PC-9 (cell line): ENCODE measurements around the gene TMTC3. TPM values are rescaled to one million over a fixed set of nuclear protein-coding genes. Genes with fewer than 3 reads are reported as not detected.

ENCODE experiments used
- BruUV-seq: library from RNA; stranded (reverse); fragments of 400-500 nt; replicated peaks from 2 replicates; lab custom pipeline; 2021; lab: Mats Ljungman, UMichigan
- CTCF ChIA-PET: fragments of 300-600 bp; sonication (Branson Sonifier 250); formaldehyde crosslinking; loops from one replicate; lab custom pipeline; 2022; ENCODE audit warnings: antibody characterized with exemption; lab: Charles Lee
- POLR2A ChIA-PET: fragments of 300-600 bp; sonication (Branson Sonifier 250); formaldehyde crosslinking; loops from one replicate; lab custom pipeline; 2022; ENCODE audit warnings: antibody characterized with exemption; ENCODE audit not compliant: unreplicated experiment; lab: Charles Lee
- DNase-seq, 2 experiments: peaks; one replicate each; pipeline versions ENCODE4 v3.0.0 to v3.0.0-alpha.2; 2015 to 2022; ENCODE audit warnings: mixed read lengths in 1 of 2
- H2AFZ ChIP-seq: fragments of 200-600 bp; sonication (generic); 2 replicates; pipeline ENCODE4 v1.8.1; 2017; ENCODE audit warnings: antibody characterized with exemption
- H3F3A ChIP-seq: fragments of 200-600 bp; sonication (generic); 2 replicates; pipeline ENCODE4 v1.8.1; 2017; ENCODE audit warnings: antibody characterized with exemption, mild to moderate bottlenecking, low read depth; ENCODE audit not compliant: insufficient read depth
- H3K27ac ChIP-seq: fragments of 200-600 bp; sonication (generic); 2 replicates; pipeline ENCODE4 v1.6.1; 2016; ENCODE audit warnings: mixed run types
- H3K27me3 ChIP-seq: fragments of 200-600 bp; sonication (generic); 2 replicates; pipeline ENCODE4 v1.6.1; 2016; ENCODE audit warnings: low read depth, mixed run types; ENCODE audit not compliant: insufficient read depth
- H3K36me3 ChIP-seq: fragments of 200-600 bp; sonication (generic); 2 replicates; pipeline ENCODE4 v1.6.1; 2016; ENCODE audit warnings: low read depth, mixed run types
- H3K4me1 ChIP-seq: fragments of 200-600 bp; sonication (generic); replicated peaks from 2 replicates; pipeline ENCODE4 v1.6.1; 2016; ENCODE audit warnings: mixed run types; ENCODE audit not compliant: insufficient read depth
- H3K4me2 ChIP-seq: fragments of 200-600 bp; sonication (generic); 2 replicates; pipeline ENCODE4 v1.6.1; 2017; ENCODE audit warnings: mixed run types
- H3K4me3 ChIP-seq: fragments of 200-600 bp; sonication (generic); 2 replicates; pipeline ENCODE4 v1.6.1; 2016; ENCODE audit warnings: mixed run types
- H3K79me2 ChIP-seq: fragments of 200-600 bp; sonication (generic); 2 replicates; pipeline ENCODE4 v1.6.1; 2017; ENCODE audit warnings: low read depth, mixed run types
- H3K9me2 ChIP-seq: fragments of 200-600 bp; sonication (generic); 2 replicates; pipeline ENCODE4 v1.8.1; 2017; ENCODE audit warnings: mild to moderate bottlenecking; ENCODE audit not compliant: insufficient read depth
- H3K9me3 ChIP-seq: fragments of 200-600 bp; sonication (generic); 2 replicates; pipeline ENCODE4 v1.8.1; 2016; ENCODE audit warnings: low read depth; ENCODE audit not compliant: insufficient read depth
- H4K20me1 ChIP-seq: fragments of 200-600 bp; sonication (generic); 2 replicates; pipeline ENCODE4 v1.8.1; 2017; ENCODE audit not compliant: insufficient read depth
- EZH2 ChIP-seq: fragments of 200-600 bp; sonication (generic); IDR thresholded peaks from 2 replicates; pipeline ENCODE4 v1.8.0; 2017; ENCODE audit warnings: antibody characterized with exemption, low read depth
- intact Hi-C: fragments of 100-400 bp; cut with micrococcal nuclease; formaldehyde crosslinking; loops from one replicate; pipeline ENCODE4 v1.10.0; 2022; ENCODE audit not compliant: unreplicated experiment
- total RNA-seq: library from RNA; stranded (reverse); gene quantifications from 2 replicates; pipeline ENCODE4 v1.2.3, GENCODE V29; 2021
- TF ChIP-seq, protein P1 (sequence below): fragments of 200-600 bp; sonication (generic); conservative IDR thresholded peaks from 2 replicates; pipeline ENCODE4 v1.6.1; 2017; ENCODE audit warnings: mixed run types, antibody characterized with exemption, mild to moderate bottlenecking, moderate library complexity

The TMTC3 gene
- total RNA-seq, 1 experiment from 2014 or later = 26.4 TPM

DNA sequence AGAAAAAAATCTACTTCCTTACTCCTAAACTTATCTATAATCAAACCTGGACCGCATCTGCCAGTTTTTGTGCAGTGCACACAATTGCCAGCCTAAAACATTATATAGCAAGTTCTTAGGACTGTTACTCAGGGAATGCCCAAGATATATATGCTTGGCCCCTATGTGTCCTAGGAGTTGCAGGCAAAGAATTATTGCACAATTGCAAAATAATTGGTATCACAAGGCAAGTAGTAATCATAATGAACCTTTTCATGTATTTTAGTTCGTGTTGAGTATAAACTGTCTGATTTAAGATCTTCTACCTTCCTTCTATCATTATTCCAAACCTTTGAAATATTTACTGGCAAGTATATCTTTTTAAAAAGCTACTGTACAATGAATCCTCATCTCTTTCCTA lies 45.5 kb downstream of the TMTC3 start:
- no peaks in the 10 kb centered on the region for H3K79me2 ChIP-seq
- ChIA-PET CTCF (no interaction called here), POLR2A (no interaction called here)
- no peak for TF ChIP-seq EZH2
- TF ChIP-seq, protein P1, sequence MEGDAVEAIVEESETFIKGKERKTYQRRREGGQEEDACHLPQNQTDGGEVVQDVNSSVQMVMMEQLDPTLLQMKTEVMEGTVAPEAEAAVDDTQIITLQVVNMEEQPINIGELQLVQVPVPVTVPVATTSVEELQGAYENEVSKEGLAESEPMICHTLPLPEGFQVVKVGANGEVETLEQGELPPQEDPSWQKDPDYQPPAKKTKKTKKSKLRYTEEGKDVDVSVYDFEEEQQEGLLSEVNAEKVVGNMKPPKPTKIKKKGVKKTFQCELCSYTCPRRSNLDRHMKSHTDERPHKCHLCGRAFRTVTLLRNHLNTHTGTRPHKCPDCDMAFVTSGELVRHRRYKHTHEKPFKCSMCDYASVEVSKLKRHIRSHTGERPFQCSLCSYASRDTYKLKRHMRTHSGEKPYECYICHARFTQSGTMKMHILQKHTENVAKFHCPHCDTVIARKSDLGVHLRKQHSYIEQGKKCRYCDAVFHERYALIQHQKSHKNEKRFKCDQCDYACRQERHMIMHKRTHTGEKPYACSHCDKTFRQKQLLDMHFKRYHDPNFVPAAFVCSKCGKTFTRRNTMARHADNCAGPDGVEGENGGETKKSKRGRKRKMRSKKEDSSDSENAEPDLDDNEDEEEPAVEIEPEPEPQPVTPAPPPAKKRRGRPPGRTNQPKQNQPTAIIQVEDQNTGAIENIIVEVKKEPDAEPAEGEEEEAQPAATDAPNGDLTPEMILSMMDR = no peak
- H3K27ac ChIP-seq = no peak overlapping the region
- no peaks in the 10 kb centered on the region; the same call in 1 of the 2 replicates for H3K9me3 ChIP-seq
- H3K4me3 ChIP-seq = no peak overlapping the region
- BruUV-seq = no TSS peak
- H4K20me1 ChIP-seq = no peaks in the 10 kb centered on the region
- DNase-seq = no peak
- H3K4me1 ChIP-seq = 0 out of 2 replicates have a peak, but pooled peaks cover 3% of the 10 kb centered on the region
- intact Hi-C loops = no loop called here
- no peaks in the 10 kb centered on the region for H3K27me3 ChIP-seq
- no peaks in the 10 kb centered on the region for H3K9me2 ChIP-seq
- H3F3A ChIP-seq = no peaks in the 10 kb centered on the region
- H3K36me3 ChIP-seq = 0 out of 2 replicates have a peak, but pooled peaks cover 3% of the 10 kb centered on the region
- H2AFZ ChIP-seq = no peak overlapping the region
- no peak overlapping the region for H3K4me2 ChIP-seq

DNA sequence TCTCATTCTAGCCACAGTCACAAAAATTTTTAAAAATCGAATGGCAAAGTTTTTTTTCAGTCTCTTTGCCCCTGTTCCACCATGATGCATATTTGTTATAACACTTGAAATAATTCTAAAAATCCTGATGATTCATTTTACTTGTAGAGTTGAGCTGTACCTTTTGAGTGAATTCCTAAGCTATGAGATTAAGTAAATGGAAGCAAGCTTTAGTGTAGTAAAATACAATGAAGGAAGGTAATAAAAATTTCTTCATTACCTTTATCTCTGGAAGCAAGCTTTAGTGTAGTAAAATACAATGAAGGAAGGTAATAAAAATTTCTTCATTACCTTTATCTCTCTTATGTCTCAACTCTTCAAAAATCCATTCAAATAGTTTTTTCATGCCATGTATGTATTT lies 46.1 kb downstream of the TMTC3 start:
- Histone ChIP-seq H3K9me3 (no peaks in the 10 kb centered on the region), H3K9me2 (no peaks in the 10 kb centered on the region), H4K20me1 (no peaks in the 10 kb centered on the region), H3K27me3 (no peaks in the 10 kb centered on the region), H3F3A (no peaks in the 10 kb centered on the region), H3K36me3 (0 out of 2 replicates have a peak, but pooled peaks cover 3% of the 10 kb centered on the region), H3K4me2 (no peak overlapping the region), H3K27ac (no peak overlapping the region), H2AFZ (no peak overlapping the region), H3K4me3 (no peak overlapping the region), H3K79me2 (no peaks in the 10 kb centered on the region), H3K4me1 (0 out of 2 replicates have a peak, but pooled peaks cover 3% of the 10 kb centered on the region)
- no peak for TF ChIP-seq EZH2
- TF ChIP-seq, protein P1 = no peak
- intact Hi-C loops = no loop called here
- ChIA-PET CTCF (no interaction called here), POLR2A (no interaction called here)
- BruUV-seq = no TSS peak
- DNase-seq = no peak

DNA sequence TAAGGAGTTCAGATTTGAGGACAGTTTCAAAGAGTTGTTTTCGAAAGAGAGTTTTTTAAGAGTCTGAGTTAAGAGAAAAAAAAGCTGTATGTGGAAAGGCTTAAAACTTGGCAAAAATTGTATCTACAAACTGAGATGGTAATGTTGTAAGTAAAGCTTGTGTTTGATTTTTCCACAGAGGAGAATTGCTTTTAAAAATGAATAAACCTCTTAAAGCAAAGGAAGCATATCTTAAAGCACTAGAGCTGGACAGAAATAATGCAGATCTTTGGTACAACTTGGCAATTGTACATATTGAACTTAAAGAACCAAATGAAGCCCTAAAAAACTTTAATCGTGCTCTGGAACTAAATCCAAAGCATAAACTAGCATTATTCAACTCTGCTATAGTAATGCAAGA lies 50.3 kb downstream of the TMTC3 start:
- Histone ChIP-seq H3K27ac (no peak overlapping the region), H3K9me3 (no peaks in the 10 kb centered on the region), H3K4me2 (no peak overlapping the region), H3K27me3 (no peaks in the 10 kb centered on the region), H2AFZ (no peak overlapping the region), H3F3A (no peaks in the 10 kb centered on the region), H3K4me3 (no peak overlapping the region), H3K79me2 (no peaks in the 10 kb centered on the region), H3K36me3 (peaks cover 7% of the 10 kb centered on the region; the same call in 1 of the 2 replicates), H3K9me2 (no peaks in the 10 kb centered on the region), H3K4me1 (no peaks in the 10 kb centered on the region), H4K20me1 (no peaks in the 10 kb centered on the region)
- ChIA-PET CTCF (no interaction called here), POLR2A (no interaction called here)
- no peak for DNase-seq
- BruUV-seq = no TSS peak
- intact Hi-C loops = no loop called here
- TF ChIP-seq, protein P1 = no peak
- TF ChIP-seq EZH2 = no peak
